Liver (tissue), 3 donors: ENCODE measurements around the gene SLC25A21.

Experiments used
- ATF3 ChIP-seq: IDR thresholded peaks from 2 replicates; pipeline ENCODE4 v1.6.1; 2016; ENCODE audit warnings: antibody characterized with exemption
- CTCF ChIP-seq: fragments of 150-350 bp; IDR thresholded peaks from 2 replicates; pipeline ENCODE4 v1.5.1; 2017; ENCODE audit warnings: improper control_type of control experiment, low read depth, low read length; ENCODE audit not compliant: missing input control
- EGR1 ChIP-seq, 2 donors: IDR thresholded peaks; 2 replicates each; pipeline ENCODE4 v1.6.1; 2016 to 2018; ENCODE audit warnings: antibody characterized with exemption in 2 of 2, low read depth in 2 of 2
- FOXA1 ChIP-seq: IDR thresholded peaks from 2 replicates; pipeline ENCODE4 v1.6.1; 2016; ENCODE audit warnings: antibody characterized with exemption
- GABPA ChIP-seq, 2 donors: IDR thresholded peaks in 1 of 2; conservative IDR thresholded peaks in 1 of 2; 2 replicates each; pipeline ENCODE4 v1.6.1; 2016; ENCODE audit warnings: antibody characterized with exemption in 2 of 2, mild to moderate bottlenecking in 1 of 2, moderate library complexity in 1 of 2
- MAX ChIP-seq: IDR thresholded peaks from 2 replicates; pipeline ENCODE4 v1.6.1; 2016; ENCODE audit warnings: antibody characterized with exemption
- RAD21 ChIP-seq, 2 donors: IDR thresholded peaks; 2 replicates each; pipeline ENCODE4 v1.6.1; 2016; ENCODE audit warnings: antibody characterized with exemption in 2 of 2, mild to moderate bottlenecking in 2 of 2
- REST ChIP-seq: IDR thresholded peaks from 2 replicates; pipeline ENCODE4 v1.6.1; 2016; ENCODE audit warnings: antibody characterized with exemption, mild to moderate bottlenecking
- TAF1 ChIP-seq: conservative IDR thresholded peaks from 2 replicates; pipeline ENCODE4 v1.6.1; 2016; ENCODE audit warnings: antibody characterized with exemption, mild to moderate bottlenecking
- YY1 ChIP-seq: IDR thresholded peaks from 2 replicates; pipeline ENCODE4 v1.6.1; 2016; ENCODE audit warnings: antibody characterized with exemption, mild to moderate bottlenecking
- ZBTB33 ChIP-seq: IDR thresholded peaks from 2 replicates; pipeline ENCODE4 v1.6.1; 2016; ENCODE audit warnings: antibody characterized with exemption
- donor health status: healthy.
- donor health status: healthy.

GRCh38 chr14:36869125-36869524 lies 303.3 kb downstream of the SLC25A21 start:
- TF ChIP-seq MAX (no peak), CTCF (no peak), YY1 (no peak), GABPA (IDR thresholded peaks at IDR 0.05 in 1 of 2, conservative IDR thresholded peaks at IDR 0.05 in 1 of 2) (no peak), ZBTB33 (no peak), TAF1 (no peak), FOXA1 (no peak), ATF3 (no peak), RAD21 (IDR thresholded peaks at IDR 0.05) (no peak), EGR1 (IDR thresholded peaks at IDR 0.05; ENCODE audit: low read depth in 2 of 2) (no peak), REST (no peak)
